Measurements from ENCODE around the gene PRSS58. TPM values are rescaled to one million over a fixed set of nuclear protein-coding genes. Genes with fewer than 3 reads are reported as not detected.

PRSS58 gene
- total and polyA plus RNA-seq, 9 of the 15 experiments (the other 6 are each of a cell fraction or from before 2014, with no cell fraction given), result not detected

GRCh38 chr7:142298009-142298408 is 40.2 kb upstream of the PRSS58 start (continued):
- TF ChIP-seq C11orf30 (IDR thresholded peaks at IDR 0.05; ENCODE audit: low read depth), result 0 out of 2 replicates have a peak, but pooled peaks have one; percentile 13
- TF ChIP-seq KLF13 (tag; IDR thresholded peaks at IDR 0.05; ENCODE audit: borderline replicate concordance, low read depth), result no peak
- TF ChIP-seq HDAC2 (IDR thresholded peaks at IDR 0.05), result no peak
- TF ChIP-seq, protein P1, sequence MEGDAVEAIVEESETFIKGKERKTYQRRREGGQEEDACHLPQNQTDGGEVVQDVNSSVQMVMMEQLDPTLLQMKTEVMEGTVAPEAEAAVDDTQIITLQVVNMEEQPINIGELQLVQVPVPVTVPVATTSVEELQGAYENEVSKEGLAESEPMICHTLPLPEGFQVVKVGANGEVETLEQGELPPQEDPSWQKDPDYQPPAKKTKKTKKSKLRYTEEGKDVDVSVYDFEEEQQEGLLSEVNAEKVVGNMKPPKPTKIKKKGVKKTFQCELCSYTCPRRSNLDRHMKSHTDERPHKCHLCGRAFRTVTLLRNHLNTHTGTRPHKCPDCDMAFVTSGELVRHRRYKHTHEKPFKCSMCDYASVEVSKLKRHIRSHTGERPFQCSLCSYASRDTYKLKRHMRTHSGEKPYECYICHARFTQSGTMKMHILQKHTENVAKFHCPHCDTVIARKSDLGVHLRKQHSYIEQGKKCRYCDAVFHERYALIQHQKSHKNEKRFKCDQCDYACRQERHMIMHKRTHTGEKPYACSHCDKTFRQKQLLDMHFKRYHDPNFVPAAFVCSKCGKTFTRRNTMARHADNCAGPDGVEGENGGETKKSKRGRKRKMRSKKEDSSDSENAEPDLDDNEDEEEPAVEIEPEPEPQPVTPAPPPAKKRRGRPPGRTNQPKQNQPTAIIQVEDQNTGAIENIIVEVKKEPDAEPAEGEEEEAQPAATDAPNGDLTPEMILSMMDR (IDR thresholded peaks at IDR 0.05 in 2 of 3, conservative IDR thresholded peaks at IDR 0.05 in 1 of 3; ENCODE audit: insufficient read depth in 2 of 3, low read depth in 1 of 3, low read length in 3 of 3), result peak; percentile 25 to 50 (median 48); a peak in 4 of 6 replicates
- peak; percentile 28; the same call in 1 of the 2 replicates for TF ChIP-seq ZNF316 (IDR thresholded peaks at IDR 0.05)

DNA sequence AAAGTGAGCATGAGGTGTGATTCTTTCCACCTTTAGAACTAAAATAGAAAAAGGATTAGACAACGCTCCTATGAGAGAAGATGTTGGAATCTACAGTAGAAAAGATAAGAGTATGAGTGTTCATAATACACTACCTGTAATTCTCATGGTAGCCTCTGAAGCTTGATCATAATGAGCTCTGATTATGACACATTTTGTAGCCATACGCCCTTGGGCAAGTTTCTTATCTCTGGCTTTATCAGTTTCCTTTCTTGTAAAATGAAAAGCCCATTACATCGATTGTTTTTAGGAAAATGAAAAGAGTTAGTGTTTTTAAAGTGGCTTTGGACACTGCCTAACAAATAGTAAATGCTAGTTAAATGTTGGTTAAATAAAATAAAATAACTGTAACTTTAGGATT is 22.4 kb upstream of the PRSS58 start:
- no peaks in the 10 kb centered on the region for H3K79me2 ChIP-seq (ENCODE audit: control insufficient read depth, insufficient read depth, low read length)
- no peak overlapping the region for H3K27ac ChIP-seq (ENCODE audit: extremely low read depth, low read depth, low read length)
- H2AFZ ChIP-seq (ENCODE audit: low read depth, low read length), result no peak overlapping the region
- FAIRE-seq (no peak), ATAC-seq (no peak), DNase-seq (ENCODE audit: extremely low read depth in 1 of 4, low spot score in 3 of 4) (no peak)
- no peaks in the 10 kb centered on the region for H3K9me1 ChIP-seq (ENCODE audit: control insufficient read depth, insufficient read depth, low read length)
- H4K20me1 ChIP-seq (replicated peaks; ENCODE audit: control insufficient read depth, insufficient read depth, low read length), result no peaks in the 10 kb centered on the region
- intact Hi-C loops (cut with micrococcal nuclease) (no loop called here), in situ Hi-C loops (cut with MboI) (no loop called here)
- 1% methylated on average over 3 of the region's 3 CpGs for WGBS (ENCODE audit: insufficient coverage, low coverage, missing lambda C conversion rate)
- TF ChIP-seq MEF2A (IDR thresholded peaks at IDR 0.05; ENCODE audit: control insufficient read depth, low read depth, low read length), result no peak
- no peak for TF ChIP-seq JUN (IDR thresholded peaks at IDR 0.05; ENCODE audit: borderline replicate concordance, low read depth, low read length)
- no peak for TF ChIP-seq JUN (CRISPR knock-in tag; IDR thresholded peaks at IDR 0.05; ENCODE audit: borderline replicate concordance)
- TF ChIP-seq HDAC1 (IDR thresholded peaks at IDR 0.05), result no peak
- no peak for TF ChIP-seq CHCHD3 (CRISPR knock-in tag; IDR thresholded peaks at IDR 0.05)
- TF ChIP-seq ZFP36 (IDR thresholded peaks at IDR 0.05; ENCODE audit: low read depth, low read length, partially characterized antibody), result no peak
- no peak for TF ChIP-seq SMAD4 (CRISPR knock-in tag; conservative IDR thresholded peaks at IDR 0.05)
- TF ChIP-seq ARID3A (IDR thresholded peaks at IDR 0.05; ENCODE audit: borderline replicate concordance, low read depth, low read length), result no peak
- no peak for TF ChIP-seq PHB (CRISPR knock-in tag; IDR thresholded peaks at IDR 0.05)
- H3K36me3 ChIP-seq (ENCODE audit: control insufficient read depth, insufficient read depth, low read length), result no peaks in the 10 kb centered on the region
- no TSS peak for BruUV-seq (replicated peaks)
- no peaks in the 10 kb centered on the region for H3K9me3 ChIP-seq (replicated peaks; ENCODE audit: control insufficient read depth, insufficient read depth, low read depth, low read length)
- H3K4me1 ChIP-seq (replicated peaks in 1 of 2; ENCODE audit: control insufficient read depth in 2 of 2, insufficient read depth in 2 of 2, low read length in 2 of 2), result no peaks in the 10 kb centered on the region
- H3K9ac ChIP-seq (ENCODE audit: insufficient read depth in 1 of 2, low read depth in 2 of 2, low read length in 2 of 2), result no peak overlapping the region
- no peaks in the 10 kb centered on the region for H3K27me3 ChIP-seq (ENCODE audit: control insufficient read depth in 2 of 2, insufficient read depth in 2 of 2, low read length in 2 of 2)
- no peak overlapping the region for H3K4me2 ChIP-seq (ENCODE audit: insufficient read depth, low read length)
- POLR2A ChIA-PET, result no interaction called here
- CTCF ChIA-PET (ENCODE audit: low intra/inter-chr PET ratio), result no interaction called here
- no peak overlapping the region for H3K4me3 ChIP-seq
